ENCODE results near the gene GAA. TPM values are rescaled to one million over a fixed set of nuclear protein-coding genes. Genes with fewer than 3 reads are reported as not detected.

GAA gene
- total RNA-seq, 1 donor = 76.7 TPM

DNA sequence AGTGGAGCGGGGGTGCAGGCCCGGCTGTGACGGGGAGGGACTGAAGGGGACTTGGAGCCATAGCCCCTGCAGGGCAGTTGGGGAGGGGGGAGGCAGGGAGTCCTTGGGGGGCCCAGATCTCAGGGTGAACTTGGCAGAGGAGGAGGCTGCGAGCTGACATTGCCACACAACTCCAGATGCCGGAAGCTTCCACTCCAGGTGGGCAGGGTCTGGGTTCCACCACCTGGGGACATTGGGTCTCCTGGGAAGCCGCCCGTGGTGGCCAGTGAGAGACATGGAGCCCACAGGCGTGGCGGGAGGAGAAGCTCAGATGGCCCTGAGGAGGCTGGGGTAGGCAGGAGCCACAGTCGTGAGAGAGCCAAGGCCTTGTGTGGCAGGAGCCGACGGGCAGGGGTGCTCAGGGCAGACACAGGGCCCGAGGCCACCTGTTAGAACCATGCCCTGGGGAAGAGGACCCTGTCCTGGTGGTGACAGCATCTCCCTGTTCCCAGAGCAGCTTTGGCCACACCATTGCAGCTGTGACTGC lies 18.2 kb upstream of the GAA start:
- Histone ChIP-seq H4K20me1 (ENCODE audit: insufficient read depth, low read length) (no peaks in the 10 kb centered on the region), H3K9me3 (ENCODE audit: low read depth, low read length) (no peaks in the 10 kb centered on the region), H3K4me3 (ENCODE audit: insufficient read depth, low read length) (no peak overlapping the region), H3K79me2 (ENCODE audit: insufficient read depth, low read length) (no peaks in the 10 kb centered on the region), H3K27ac (ENCODE audit: low read depth, low read length) (no peak overlapping the region), H3K4me2 (ENCODE audit: insufficient read depth, low read length) (peak overlapping the region; percentile 61), H3K27me3 (ENCODE audit: insufficient read depth, low read length) (no peaks in the 10 kb centered on the region), H3K36me3 (ENCODE audit: insufficient read depth, low read length) (no peaks in the 10 kb centered on the region), H3K4me1 (ENCODE audit: insufficient read depth, low read length) (peaks cover 8% of the 10 kb centered on the region), H2AFZ (ENCODE audit: low read length) (no peak overlapping the region)
- TF ChIP-seq, protein P1, sequence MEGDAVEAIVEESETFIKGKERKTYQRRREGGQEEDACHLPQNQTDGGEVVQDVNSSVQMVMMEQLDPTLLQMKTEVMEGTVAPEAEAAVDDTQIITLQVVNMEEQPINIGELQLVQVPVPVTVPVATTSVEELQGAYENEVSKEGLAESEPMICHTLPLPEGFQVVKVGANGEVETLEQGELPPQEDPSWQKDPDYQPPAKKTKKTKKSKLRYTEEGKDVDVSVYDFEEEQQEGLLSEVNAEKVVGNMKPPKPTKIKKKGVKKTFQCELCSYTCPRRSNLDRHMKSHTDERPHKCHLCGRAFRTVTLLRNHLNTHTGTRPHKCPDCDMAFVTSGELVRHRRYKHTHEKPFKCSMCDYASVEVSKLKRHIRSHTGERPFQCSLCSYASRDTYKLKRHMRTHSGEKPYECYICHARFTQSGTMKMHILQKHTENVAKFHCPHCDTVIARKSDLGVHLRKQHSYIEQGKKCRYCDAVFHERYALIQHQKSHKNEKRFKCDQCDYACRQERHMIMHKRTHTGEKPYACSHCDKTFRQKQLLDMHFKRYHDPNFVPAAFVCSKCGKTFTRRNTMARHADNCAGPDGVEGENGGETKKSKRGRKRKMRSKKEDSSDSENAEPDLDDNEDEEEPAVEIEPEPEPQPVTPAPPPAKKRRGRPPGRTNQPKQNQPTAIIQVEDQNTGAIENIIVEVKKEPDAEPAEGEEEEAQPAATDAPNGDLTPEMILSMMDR (IDR thresholded peaks at IDR 0.05; ENCODE audit: extremely low read depth, low read depth, low read length) = no peak
- peak; percentile 62 for DNase-seq (ENCODE audit: insufficient read length, low spot score, missing footprints)

DNA sequence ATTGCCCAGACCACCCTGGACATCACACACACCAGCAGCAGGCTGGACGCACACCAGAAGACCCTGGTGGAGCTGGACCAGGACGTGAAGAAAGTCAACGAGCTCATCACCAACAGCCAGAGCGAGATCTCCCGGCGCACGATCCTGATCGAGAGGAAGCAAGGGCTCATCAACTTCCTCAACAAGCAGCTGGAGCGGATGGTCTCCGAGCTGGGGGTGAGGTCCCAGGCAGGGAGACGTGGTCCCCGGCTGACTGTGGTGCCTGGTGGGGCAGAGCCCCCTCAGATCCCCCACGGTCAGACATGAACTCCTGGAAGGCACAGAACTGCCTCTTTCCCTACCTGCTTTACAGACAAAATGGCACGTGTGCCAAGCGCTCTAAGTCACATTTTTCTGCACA lies 16.6 kb upstream of the GAA start:
- Histone ChIP-seq H3K27ac (ENCODE audit: low read depth, low read length) (no peak overlapping the region), H3K36me3 (ENCODE audit: insufficient read depth, low read length) (no peaks in the 10 kb centered on the region), H4K20me1 (ENCODE audit: insufficient read depth, low read length) (no peaks in the 10 kb centered on the region), H3K9me3 (ENCODE audit: low read depth, low read length) (no peaks in the 10 kb centered on the region), H3K4me1 (ENCODE audit: insufficient read depth, low read length) (peaks cover 8% of the 10 kb centered on the region), H3K27me3 (ENCODE audit: insufficient read depth, low read length) (no peaks in the 10 kb centered on the region), H3K79me2 (ENCODE audit: insufficient read depth, low read length) (no peaks in the 10 kb centered on the region), H3K4me2 (ENCODE audit: insufficient read depth, low read length) (no peak overlapping the region), H2AFZ (ENCODE audit: low read length) (no peak overlapping the region), H3K4me3 (ENCODE audit: insufficient read depth, low read length) (no peak overlapping the region)
- TF ChIP-seq, protein P1 (IDR thresholded peaks at IDR 0.05; ENCODE audit: extremely low read depth, low read depth, low read length) = no peak
- peak; percentile 38 for DNase-seq (ENCODE audit: insufficient read length, low spot score, missing footprints)

DNA sequence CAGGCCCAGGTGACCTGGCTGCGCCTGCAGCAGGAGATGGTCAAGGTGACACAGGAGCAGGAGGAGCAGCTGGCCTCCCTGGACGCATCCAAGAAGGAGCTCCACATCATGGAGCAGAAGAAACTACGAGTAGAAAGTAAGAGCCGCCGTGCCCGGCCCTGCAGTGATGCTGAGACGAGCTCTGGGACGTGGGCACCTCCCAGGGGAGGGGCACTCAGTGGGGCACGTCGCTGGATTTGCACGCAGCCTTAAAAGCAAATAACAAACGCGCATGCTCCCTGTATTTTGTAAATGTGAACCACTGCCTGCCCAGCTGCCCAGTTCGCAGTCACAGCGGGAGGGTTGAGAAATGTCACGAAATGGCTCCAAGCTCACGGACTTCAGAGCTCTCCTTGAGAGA lies 15.3 kb upstream of the GAA start:
- no peaks in the 10 kb centered on the region for H3K79me2 ChIP-seq (ENCODE audit: insufficient read depth, low read length)
- no peak overlapping the region for H3K4me2 ChIP-seq (ENCODE audit: insufficient read depth, low read length)
- no peaks in the 10 kb centered on the region for H3K27me3 ChIP-seq (ENCODE audit: insufficient read depth, low read length)

DNA sequence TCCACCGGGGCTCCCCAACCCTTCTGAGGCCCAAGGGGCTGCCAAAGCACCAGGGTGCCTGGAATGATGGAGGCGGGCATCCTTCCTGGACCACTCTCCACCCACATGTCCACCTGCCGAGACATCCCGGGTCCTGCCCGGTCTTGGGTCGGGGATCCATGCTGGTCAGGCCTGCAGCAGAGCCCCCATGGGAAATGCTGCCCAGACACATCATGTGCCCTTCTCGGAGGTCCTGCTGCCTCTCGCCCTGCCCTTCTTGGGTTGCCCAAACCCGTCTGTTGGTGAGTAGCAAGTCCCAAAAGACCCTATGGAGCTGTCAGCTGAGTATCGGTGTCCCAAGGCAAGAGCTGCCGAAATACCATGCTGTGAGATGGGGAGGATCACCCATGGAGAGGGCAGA lies 14.8 kb upstream of the GAA start:
- Histone ChIP-seq H3K27me3 (ENCODE audit: insufficient read depth, low read length) (no peaks in the 10 kb centered on the region), H3K36me3 (ENCODE audit: insufficient read depth, low read length) (no peaks in the 10 kb centered on the region), H3K27ac (ENCODE audit: low read depth, low read length) (no peak overlapping the region), H3K9me3 (ENCODE audit: low read depth, low read length) (no peaks in the 10 kb centered on the region), H3K4me3 (ENCODE audit: insufficient read depth, low read length) (no peak overlapping the region), H2AFZ (ENCODE audit: low read length) (no peak overlapping the region), H3K4me2 (ENCODE audit: insufficient read depth, low read length) (no peak overlapping the region), H3K4me1 (ENCODE audit: insufficient read depth, low read length) (peaks cover 3% of the 10 kb centered on the region), H4K20me1 (ENCODE audit: insufficient read depth, low read length) (no peaks in the 10 kb centered on the region), H3K79me2 (ENCODE audit: insufficient read depth, low read length) (no peaks in the 10 kb centered on the region)
- TF ChIP-seq, protein P1 (IDR thresholded peaks at IDR 0.05; ENCODE audit: extremely low read depth, low read depth, low read length) = no peak
- DNase-seq (ENCODE audit: insufficient read length, low spot score, missing footprints) = peak; percentile 64

More for the DNA sequence above, 15.3 kb upstream of the GAA start:
- H4K20me1 ChIP-seq (ENCODE audit: insufficient read depth, low read length) = no peaks in the 10 kb centered on the region
- H3K9me3 ChIP-seq (ENCODE audit: low read depth, low read length) = no peaks in the 10 kb centered on the region
- peaks cover 3% of the 10 kb centered on the region for H3K4me1 ChIP-seq (ENCODE audit: insufficient read depth, low read length)
- H3K36me3 ChIP-seq (ENCODE audit: insufficient read depth, low read length) = no peaks in the 10 kb centered on the region
- TF ChIP-seq, protein P1 (IDR thresholded peaks at IDR 0.05; ENCODE audit: extremely low read depth, low read depth, low read length) = no peak
- H3K27ac ChIP-seq (ENCODE audit: low read depth, low read length) = no peak overlapping the region
- no peak overlapping the region for H3K4me3 ChIP-seq (ENCODE audit: insufficient read depth, low read length)
- no peak overlapping the region for H2AFZ ChIP-seq (ENCODE audit: low read length)
- peak; percentile 68 for DNase-seq (ENCODE audit: insufficient read length, low spot score, missing footprints)
